Lower leg skin (tissue), 4 donors: ENCODE results near the gene EPHB2. TPM values are rescaled to one million over a fixed set of nuclear protein-coding genes. Genes with fewer than 3 reads are reported as not detected.

Experiments
- DNase-seq, 2 donors: peaks; one replicate each; pipeline ENCODE4 v3.0.0-alpha.2; 2019; ENCODE audit warnings: low spot score in 2 of 2
- H3K4me3 ChIP-seq: fragments of 200-600 bp; sonication (generic); 2 replicates; pipeline ENCODE4 v1.5.1; 2017; ENCODE audit warnings: mild to moderate bottlenecking, low read depth; ENCODE audit not compliant: poor library complexity, severe bottlenecking
- CTCF ChIP-seq, 3 donors: fragments of 450-650 bp; IDR thresholded peaks; one replicate each; pipeline ENCODE4 v1.5.1; 2016; ENCODE audit warnings: antibody characterized with exemption in 3 of 3, mild to moderate bottlenecking in 3 of 3, moderate library complexity in 2 of 3
- POLR2A ChIP-seq, 2 donors: fragments of 450-650 bp; IDR thresholded peaks; one replicate each; pipeline ENCODE4 v1.6.1; 2016 to 2017; ENCODE audit warnings: antibody characterized with exemption in 2 of 2, mild to moderate bottlenecking in 1 of 2, moderate library complexity in 1 of 2
- WGBS, 2 donors: methylation state at CpG; one replicate each; pipeline ENCODE4 v1.1.5; 2018; 5-methylcytosine and 5-hydroxymethylcytosine counted together
- intact Hi-C: fragments of 100-400 bp; cut with DNase I; formaldehyde crosslinking; loops from one replicate; pipeline ENCODE4 v1.15.0; 2023; ENCODE audit warnings: low total_unique reads
- total RNA-seq, 4 donors: library from RNA; depleted of rRNA; stranded (reverse); fragments of >200 nt; gene quantifications; one replicate each; pipeline ENCODE4 v1.1.0, GENCODE V29; 2016

EPHB2 gene
- total RNA-seq, 4 donors from 2014 or later, result 0.57 to 3.1 (median 1.7) TPM

GRCh38 chr1:22921452-22922126 lies 210.9 kb downstream of the EPHB2 start:
- no peak for DNase-seq
- intact Hi-C loops, result no loop called here
- WGBS, 2 donors, result 85 to 87% methylated on average over 8 of the region's 8 CpGs
- H3K4me3 ChIP-seq, result no peak overlapping the region
- TF ChIP-seq CTCF (IDR thresholded peaks at IDR 0.05) (no peak), POLR2A (IDR thresholded peaks at IDR 0.05) (no peak)

GRCh38 chr1:22922640-22923039 lies 212.0 kb downstream of the EPHB2 start:
- TF ChIP-seq CTCF (IDR thresholded peaks at IDR 0.05), result no peak
- TF ChIP-seq POLR2A (IDR thresholded peaks at IDR 0.05), result no peak
- DNase-seq, result no peak
- H3K4me3 ChIP-seq, result no peak overlapping the region
- WGBS, 2 donors, result 86 to 100% methylated on average over 1 of the region's 1 CpG
- intact Hi-C loops, result no loop called here

GRCh38 chr1:22925111-22925510 lies 214.5 kb downstream of the EPHB2 start:
- peak in 1 of 2 donors; percentile 57 for DNase-seq
- no peak for TF ChIP-seq POLR2A (IDR thresholded peaks at IDR 0.05)
- TF ChIP-seq CTCF (IDR thresholded peaks at IDR 0.05), result no peak
- intact Hi-C loops, result no loop called here
- WGBS, 2 donors, result 38 to 43% methylated on average over 9 of the region's 9 CpGs
- H3K4me3 ChIP-seq, result no peak overlapping the region

- WGBS, 2 donors, result 47 to 51% methylated on average over 11 of the region's 11 CpGs
Observed at GRCh38 chr1:22930240-22930912, 219.7 kb downstream of the EPHB2 start.

GRCh38 chr1:22932803-22933470 lies 222.3 kb downstream of the EPHB2 start:
- no peak for TF ChIP-seq POLR2A (IDR thresholded peaks at IDR 0.05)
- TF ChIP-seq CTCF (IDR thresholded peaks at IDR 0.05), result no peak
- no peak overlapping the region for H3K4me3 ChIP-seq
- intact Hi-C loops, result no loop called here
- DNase-seq, result peak in 1 of 2 donors; percentile 65
- 51 to 65% methylated on average over 4 of the region's 4 CpGs for WGBS, 2 donors

More at GRCh38 chr1:22930240-22930912, 219.7 kb downstream of the EPHB2 start:
- H3K4me3 ChIP-seq, result no peak overlapping the region
- DNase-seq, result peak in 1 of 2 donors; percentile 21
- intact Hi-C loops, result no loop called here
- TF ChIP-seq POLR2A (IDR thresholded peaks at IDR 0.05), result no peak
- TF ChIP-seq CTCF (IDR thresholded peaks at IDR 0.05), result no peak
